Measurements from ENCODE around the gene VPS35L. TPM values are rescaled to one million over a fixed set of nuclear protein-coding genes. Genes with fewer than 3 reads are reported as not detected.

VPS35L gene
- total and polyA plus RNA-seq, 2 of the 13 experiments (the other 11 are each of a cell fraction or from before 2014, with no cell fraction given) = 1.4 to 1.6 TPM

DNA sequence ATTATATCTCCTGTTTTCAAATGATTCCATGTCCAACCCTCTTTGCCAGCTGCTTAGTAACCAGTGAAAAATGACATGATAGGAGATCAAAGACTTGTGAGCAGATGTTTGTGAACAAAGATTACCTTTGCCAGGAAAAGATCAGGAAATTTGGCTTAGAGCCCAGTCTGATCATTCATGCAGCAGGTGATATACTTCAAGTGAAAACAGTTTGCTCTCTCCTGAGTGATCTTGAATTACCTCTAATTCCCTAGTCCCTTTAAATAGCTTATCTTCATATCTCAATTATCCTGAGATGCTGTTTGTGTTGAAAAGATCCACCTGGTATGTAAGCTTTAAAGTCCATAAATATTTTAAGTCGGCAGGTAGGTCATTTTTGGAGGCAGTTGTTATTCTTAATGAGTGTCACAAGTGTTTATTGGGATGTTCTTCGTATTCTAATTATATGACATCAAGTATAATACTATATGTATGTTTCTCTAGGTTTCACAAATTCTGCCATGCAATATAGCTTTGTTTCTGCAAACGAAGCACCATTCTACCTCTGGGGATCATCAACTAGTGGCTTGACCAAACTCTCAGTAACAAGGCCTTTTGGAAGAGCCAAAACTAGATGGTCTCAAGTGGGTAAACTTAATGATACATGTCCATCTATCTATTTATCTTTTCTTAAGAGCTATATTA is 13.2 kb upstream of the VPS35L start (continued):
- TF ChIP-seq, protein P1, sequence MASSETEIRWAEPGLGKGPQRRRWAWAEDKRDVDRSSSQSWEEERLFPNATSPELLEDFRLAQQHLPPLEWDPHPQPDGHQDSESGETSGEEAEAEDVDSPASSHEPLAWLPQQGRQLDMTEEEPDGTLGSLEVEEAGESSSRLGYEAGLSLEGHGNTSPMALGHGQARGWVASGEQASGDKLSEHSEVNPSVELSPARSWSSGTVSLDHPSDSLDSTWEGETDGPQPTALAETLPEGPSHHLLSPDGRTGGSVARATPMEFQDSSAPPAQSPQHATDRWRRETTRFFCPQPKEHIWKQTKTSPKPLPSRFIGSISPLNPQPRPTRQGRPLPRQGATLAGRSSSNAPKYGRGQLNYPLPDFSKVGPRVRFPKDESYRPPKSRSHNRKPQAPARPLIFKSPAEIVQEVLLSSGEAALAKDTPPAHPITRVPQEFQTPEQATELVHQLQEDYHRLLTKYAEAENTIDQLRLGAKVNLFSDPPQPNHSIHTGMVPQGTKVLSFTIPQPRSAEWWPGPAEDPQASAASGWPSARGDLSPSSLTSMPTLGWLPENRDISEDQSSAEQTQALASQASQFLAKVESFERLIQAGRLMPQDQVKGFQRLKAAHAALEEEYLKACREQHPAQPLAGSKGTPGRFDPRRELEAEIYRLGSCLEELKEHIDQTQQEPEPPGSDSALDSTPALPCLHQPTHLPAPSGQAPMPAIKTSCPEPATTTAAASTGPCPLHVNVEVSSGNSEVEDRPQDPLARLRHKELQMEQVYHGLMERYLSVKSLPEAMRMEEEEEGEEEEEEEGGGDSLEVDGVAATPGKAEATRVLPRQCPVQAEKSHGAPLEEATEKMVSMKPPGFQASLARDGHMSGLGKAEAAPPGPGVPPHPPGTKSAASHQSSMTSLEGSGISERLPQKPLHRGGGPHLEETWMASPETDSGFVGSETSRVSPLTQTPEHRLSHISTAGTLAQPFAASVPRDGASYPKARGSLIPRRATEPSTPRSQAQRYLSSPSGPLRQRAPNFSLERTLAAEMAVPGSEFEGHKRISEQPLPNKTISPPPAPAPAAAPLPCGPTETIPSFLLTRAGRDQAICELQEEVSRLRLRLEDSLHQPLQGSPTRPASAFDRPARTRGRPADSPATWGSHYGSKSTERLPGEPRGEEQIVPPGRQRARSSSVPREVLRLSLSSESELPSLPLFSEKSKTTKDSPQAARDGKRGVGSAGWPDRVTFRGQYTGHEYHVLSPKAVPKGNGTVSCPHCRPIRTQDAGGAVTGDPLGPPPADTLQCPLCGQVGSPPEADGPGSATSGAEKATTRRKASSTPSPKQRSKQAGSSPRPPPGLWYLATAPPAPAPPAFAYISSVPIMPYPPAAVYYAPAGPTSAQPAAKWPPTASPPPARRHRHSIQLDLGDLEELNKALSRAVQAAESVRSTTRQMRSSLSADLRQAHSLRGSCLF (CRISPR knock-in tag; IDR thresholded peaks at IDR 0.05; ENCODE audit: borderline replicate concordance) = no peak; the same call in 1 of the 2 replicates
- no peak for TF ChIP-seq ZNF17 (CRISPR knock-in tag; IDR thresholded peaks at IDR 0.05)
- peak; percentile 89; the same call in 1 of the 2 replicates for TF ChIP-seq MIER3 (CRISPR knock-in tag; IDR thresholded peaks at IDR 0.05; ENCODE audit: borderline replicate concordance)
- TF ChIP-seq, protein P2, sequence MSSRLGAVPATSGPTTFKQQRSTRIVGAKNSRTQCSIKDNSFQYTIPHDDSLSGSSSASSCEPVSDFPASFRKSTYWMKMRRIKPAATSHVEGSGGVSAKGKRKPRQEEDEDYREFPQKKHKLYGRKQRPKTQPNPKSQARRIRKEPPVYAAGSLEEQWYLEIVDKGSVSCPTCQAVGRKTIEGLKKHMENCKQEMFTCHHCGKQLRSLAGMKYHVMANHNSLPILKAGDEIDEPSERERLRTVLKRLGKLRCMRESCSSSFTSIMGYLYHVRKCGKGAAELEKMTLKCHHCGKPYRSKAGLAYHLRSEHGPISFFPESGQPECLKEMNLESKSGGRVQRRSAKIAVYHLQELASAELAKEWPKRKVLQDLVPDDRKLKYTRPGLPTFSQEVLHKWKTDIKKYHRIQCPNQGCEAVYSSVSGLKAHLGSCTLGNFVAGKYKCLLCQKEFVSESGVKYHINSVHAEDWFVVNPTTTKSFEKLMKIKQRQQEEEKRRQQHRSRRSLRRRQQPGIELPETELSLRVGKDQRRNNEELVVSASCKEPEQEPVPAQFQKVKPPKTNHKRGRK (CRISPR knock-in tag; IDR thresholded peaks at IDR 0.05) = no peak
- peak; percentile 72; the same call in 1 of the 2 replicates for TF ChIP-seq RFXANK (CRISPR knock-in tag; IDR thresholded peaks at IDR 0.05)
- no peak for TF ChIP-seq ZNF543 (CRISPR knock-in tag; IDR thresholded peaks at IDR 0.05)
- TF ChIP-seq, protein P3, sequence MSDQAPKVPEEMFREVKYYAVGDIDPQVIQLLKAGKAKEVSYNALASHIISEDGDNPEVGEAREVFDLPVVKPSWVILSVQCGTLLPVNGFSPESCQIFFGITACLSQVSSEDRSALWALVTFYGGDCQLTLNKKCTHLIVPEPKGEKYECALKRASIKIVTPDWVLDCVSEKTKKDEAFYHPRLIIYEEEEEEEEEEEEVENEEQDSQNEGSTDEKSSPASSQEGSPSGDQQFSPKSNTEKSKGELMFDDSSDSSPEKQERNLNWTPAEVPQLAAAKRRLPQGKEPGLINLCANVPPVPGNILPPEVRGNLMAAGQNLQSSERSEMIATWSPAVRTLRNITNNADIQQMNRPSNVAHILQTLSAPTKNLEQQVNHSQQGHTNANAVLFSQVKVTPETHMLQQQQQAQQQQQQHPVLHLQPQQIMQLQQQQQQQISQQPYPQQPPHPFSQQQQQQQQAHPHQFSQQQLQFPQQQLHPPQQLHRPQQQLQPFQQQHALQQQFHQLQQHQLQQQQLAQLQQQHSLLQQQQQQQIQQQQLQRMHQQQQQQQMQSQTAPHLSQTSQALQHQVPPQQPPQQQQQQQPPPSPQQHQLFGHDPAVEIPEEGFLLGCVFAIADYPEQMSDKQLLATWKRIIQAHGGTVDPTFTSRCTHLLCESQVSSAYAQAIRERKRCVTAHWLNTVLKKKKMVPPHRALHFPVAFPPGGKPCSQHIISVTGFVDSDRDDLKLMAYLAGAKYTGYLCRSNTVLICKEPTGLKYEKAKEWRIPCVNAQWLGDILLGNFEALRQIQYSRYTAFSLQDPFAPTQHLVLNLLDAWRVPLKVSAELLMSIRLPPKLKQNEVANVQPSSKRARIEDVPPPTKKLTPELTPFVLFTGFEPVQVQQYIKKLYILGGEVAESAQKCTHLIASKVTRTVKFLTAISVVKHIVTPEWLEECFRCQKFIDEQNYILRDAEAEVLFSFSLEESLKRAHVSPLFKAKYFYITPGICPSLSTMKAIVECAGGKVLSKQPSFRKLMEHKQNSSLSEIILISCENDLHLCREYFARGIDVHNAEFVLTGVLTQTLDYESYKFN (CRISPR knock-in tag; conservative IDR thresholded peaks at IDR 0.05) = peak; percentile 98
- no peak for TF ChIP-seq HDAC6 (IDR thresholded peaks at IDR 0.05; ENCODE audit: low read depth, low read length)
- no peak for TF ChIP-seq SIN3A (IDR thresholded peaks at IDR 0.05; ENCODE audit: borderline replicate concordance, low read depth, low read length)
- TF ChIP-seq SKI (IDR thresholded peaks at IDR 0.05; ENCODE audit: partially characterized antibody) = no peak
- TF ChIP-seq, protein P4, sequence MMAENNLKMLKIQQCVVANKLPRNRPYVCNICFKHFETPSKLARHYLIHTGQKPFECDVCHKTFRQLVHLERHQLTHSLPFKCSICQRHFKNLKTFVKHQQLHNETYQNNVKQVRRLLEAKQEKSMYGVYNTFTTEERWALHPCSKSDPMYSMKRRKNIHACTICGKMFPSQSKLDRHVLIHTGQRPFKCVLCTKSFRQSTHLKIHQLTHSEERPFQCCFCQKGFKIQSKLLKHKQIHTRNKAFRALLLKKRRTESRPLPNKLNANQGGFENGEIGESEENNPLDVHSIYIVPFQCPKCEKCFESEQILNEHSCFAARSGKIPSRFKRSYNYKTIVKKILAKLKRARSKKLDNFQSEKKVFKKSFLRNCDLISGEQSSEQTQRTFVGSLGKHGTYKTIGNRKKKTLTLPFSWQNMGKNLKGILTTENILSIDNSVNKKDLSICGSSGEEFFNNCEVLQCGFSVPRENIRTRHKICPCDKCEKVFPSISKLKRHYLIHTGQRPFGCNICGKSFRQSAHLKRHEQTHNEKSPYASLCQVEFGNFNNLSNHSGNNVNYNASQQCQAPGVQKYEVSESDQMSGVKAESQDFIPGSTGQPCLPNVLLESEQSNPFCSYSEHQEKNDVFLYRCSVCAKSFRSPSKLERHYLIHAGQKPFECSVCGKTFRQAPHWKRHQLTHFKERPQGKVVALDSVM (CRISPR knock-in tag; IDR thresholded peaks at IDR 0.05) = no peak
- TF ChIP-seq, protein P5, sequence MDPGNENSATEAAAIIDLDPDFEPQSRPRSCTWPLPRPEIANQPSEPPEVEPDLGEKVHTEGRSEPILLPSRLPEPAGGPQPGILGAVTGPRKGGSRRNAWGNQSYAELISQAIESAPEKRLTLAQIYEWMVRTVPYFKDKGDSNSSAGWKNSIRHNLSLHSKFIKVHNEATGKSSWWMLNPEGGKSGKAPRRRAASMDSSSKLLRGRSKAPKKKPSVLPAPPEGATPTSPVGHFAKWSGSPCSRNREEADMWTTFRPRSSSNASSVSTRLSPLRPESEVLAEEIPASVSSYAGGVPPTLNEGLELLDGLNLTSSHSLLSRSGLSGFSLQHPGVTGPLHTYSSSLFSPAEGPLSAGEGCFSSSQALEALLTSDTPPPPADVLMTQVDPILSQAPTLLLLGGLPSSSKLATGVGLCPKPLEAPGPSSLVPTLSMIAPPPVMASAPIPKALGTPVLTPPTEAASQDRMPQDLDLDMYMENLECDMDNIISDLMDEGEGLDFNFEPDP (CRISPR knock-in tag; conservative IDR thresholded peaks at IDR 0.05) = no peak
- TF ChIP-seq JUN (CRISPR knock-in tag; IDR thresholded peaks at IDR 0.05) = peak; percentile 43; the same call in 1 of the 2 replicates
- no peak for TF ChIP-seq NONO (IDR thresholded peaks at IDR 0.05)
- no peak; the same call in 1 of the 2 replicates for TF ChIP-seq NONO (CRISPR knock-in tag; conservative IDR thresholded peaks at IDR 0.05)

Data from HepG2 (cell line).